H1 (cell line): ENCODE results near the gene ERFE. TPM values are rescaled to one million over a fixed set of nuclear protein-coding genes. Genes with fewer than 3 reads are reported as not detected.

ENCODE experiments used
- CTCF ChIA-PET: fragments of 300-600 bp; sonication (Branson Sonifier 250); formaldehyde crosslinking; loops from one replicate; lab custom pipeline; 2021; ENCODE audit not compliant: partially characterized antibody; lab: Charles Lee
- POLR2A ChIA-PET: fragments of 300-600 bp; sonication (Branson Sonifier 250); formaldehyde crosslinking; loops from one replicate; lab custom pipeline; 2021; ENCODE audit warnings: inconsistent platforms; ENCODE audit not compliant: partially characterized antibody; lab: Charles Lee
- DNase-seq, 2 experiments: peaks; one replicate each; pipeline versions ENCODE4 v3.0.0 to v3.0.0-alpha.2; 2010 to 2022; ENCODE audit warnings: low spot score in 2 of 2, low read depth in 1 of 2, mixed read lengths in 1 of 2
- FAIRE-seq: peaks from 2 replicates; lab custom pipeline; 2011; peaks lifted over from hg19 to GRCh38; lab: Jason Lieb, UNC
- H2AFZ ChIP-seq: 2 replicates; pipeline ENCODE4 v1.8.1; 2012; ENCODE audit warnings: low read length, inconsistent platforms
- H2AK5ac ChIP-seq: 2 replicates; pipeline ENCODE4 v1.6.1; 2013; ENCODE audit warnings: low read depth, low read length
- H2BK120ac ChIP-seq: replicated peaks from 2 replicates; pipeline ENCODE3; 2013; ENCODE audit warnings: low read depth, low read length, inconsistent platforms
- H2BK12ac ChIP-seq: 2 replicates; pipeline ENCODE4 v1.6.1; 2013; ENCODE audit warnings: low read depth, low read length
- H2BK15ac ChIP-seq: 2 replicates; pipeline ENCODE4 v1.6.1; 2013; ENCODE audit warnings: low read length
- H2BK20ac ChIP-seq: 2 replicates; pipeline ENCODE4 v1.6.1; 2013; ENCODE audit warnings: low read length
- H2BK5ac ChIP-seq: 2 replicates; pipeline ENCODE4 v1.6.1; 2013; ENCODE audit warnings: low read depth, low read length
- H3K14ac ChIP-seq: 2 replicates; pipeline ENCODE4 v1.6.1; 2013; ENCODE audit warnings: inconsistent platforms; ENCODE audit not compliant: insufficient read length
- H3K18ac ChIP-seq: 2 replicates; pipeline ENCODE4 v1.6.1; 2013; ENCODE audit warnings: low read length; ENCODE audit errors: extremely low read depth
- H3K23ac ChIP-seq: 2 replicates; pipeline ENCODE4 v1.6.1; 2013; ENCODE audit warnings: inconsistent platforms; ENCODE audit not compliant: insufficient read length
- H3K23me2 ChIP-seq: 2 replicates; pipeline ENCODE4 v1.6.1; 2013; ENCODE audit warnings: low read depth, low read length
- H3K27ac ChIP-seq: 2 replicates; pipeline ENCODE4 v1.6.1; 2011; ENCODE audit warnings: low read depth, low read length, inconsistent platforms
- H3K27me3 ChIP-seq, 4 experiments: replicated peaks in 1 of 4; 1 replicate in 1 of 4; 2 replicates in 3 of 4; pipeline versions ENCODE4 v1.6.1 to v1.8.1; 2011 to 2013; ENCODE audit warnings: low read length in 3 of 4, mild to moderate bottlenecking in 3 of 4, inconsistent platforms in 2 of 4, mixed read lengths in 2 of 4, moderate library complexity in 1 of 4; ENCODE audit not compliant: control insufficient read depth in 3 of 4, insufficient read depth in 3 of 4; ENCODE audit errors: extremely low read depth in 1 of 4
- H3K36me3 ChIP-seq, 4 experiments: 2 replicates each; pipeline versions ENCODE4 v1.6.1 to v1.8.1; 2011 to 2013; ENCODE audit warnings: mild to moderate bottlenecking in 4 of 4, low read length in 3 of 4, moderate library complexity in 2 of 4, control low read depth in 1 of 4, inconsistent platforms in 1 of 4; ENCODE audit not compliant: insufficient read depth in 4 of 4, control insufficient read depth in 2 of 4
- H3K4ac ChIP-seq: replicated peaks from 2 replicates; pipeline ENCODE3; 2013; ENCODE audit warnings: low read length, low read depth, mixed read lengths, inconsistent platforms; ENCODE audit not compliant: insufficient read length
- H3K4me1 ChIP-seq, 4 experiments: replicated peaks in 1 of 4; 1 replicate in 1 of 4; 2 replicates in 3 of 4; pipeline versions ENCODE4 v1.6.1 to v1.8.1; 2011 to 2013; ENCODE audit warnings: low read length in 3 of 4, inconsistent platforms in 2 of 4, mixed read lengths in 1 of 4; ENCODE audit not compliant: insufficient read depth in 4 of 4, control insufficient read depth in 3 of 4
- H3K4me2 ChIP-seq, 2 experiments: 2 replicates each; pipeline versions ENCODE4 v1.6.1 to v1.8.1; 2011 to 2013; ENCODE audit warnings: low read depth in 2 of 2, low read length in 2 of 2, control low read depth in 1 of 2, inconsistent platforms in 1 of 2, mild to moderate bottlenecking in 1 of 2; ENCODE audit not compliant: insufficient read depth in 1 of 2
- H3K4me3 ChIP-seq, 4 experiments: fragments of 200-600, 300-600 bp in 1 of 4; sonication (generic), shearing (Covaris generic), sonication (Bioruptor Twin) in 1 of 4; 2 replicates each; pipeline versions ENCODE4 v1.5.1 to v1.8.1; 2011 to 2016; ENCODE audit warnings: low read length in 4 of 4, low read depth in 3 of 4, control low read depth in 2 of 4, inconsistent platforms in 2 of 4, mild to moderate bottlenecking in 2 of 4, mixed read lengths in 1 of 4, moderate library complexity in 1 of 4; ENCODE audit not compliant: insufficient read depth in 2 of 4; ENCODE audit errors: extremely low read depth in 1 of 4
- H3K56ac ChIP-seq: replicated peaks from 2 replicates; pipeline ENCODE3; 2013; ENCODE audit warnings: low read depth, mild to moderate bottlenecking, mixed read lengths, low read length, inconsistent platforms; ENCODE audit not compliant: insufficient read length
- H3K79me1 ChIP-seq: 2 replicates; pipeline ENCODE4 v1.6.1; 2013; ENCODE audit warnings: low read depth, low read length, control low read depth
- H3K79me2 ChIP-seq, 2 experiments: 2 replicates each; pipeline versions ENCODE4 v1.6.1 to v1.8.1; 2012 to 2013; ENCODE audit warnings: low read length in 2 of 2, mild to moderate bottlenecking in 2 of 2, inconsistent platforms in 1 of 2; ENCODE audit not compliant: insufficient read depth in 2 of 2, control insufficient read depth in 1 of 2
- H3K9ac ChIP-seq, 4 experiments: replicated peaks in 1 of 4; 1 replicate in 1 of 4; 2 replicates in 3 of 4; pipeline versions ENCODE4 v1.6.1 to v1.8.1; 2011 to 2013; ENCODE audit warnings: low read depth in 3 of 4, low read length in 3 of 4, control low read depth in 2 of 4, mild to moderate bottlenecking in 2 of 4, moderate library complexity in 2 of 4, inconsistent platforms in 1 of 4; ENCODE audit errors: extremely low read depth in 1 of 4
- H3K9me3 ChIP-seq, 2 experiments: 2 replicates each; pipeline versions ENCODE4 v1.6.1 to v1.8.1; 2012 to 2013; ENCODE audit warnings: mild to moderate bottlenecking in 2 of 2, moderate library complexity in 2 of 2, control low read depth in 1 of 2, inconsistent platforms in 1 of 2, low read depth in 1 of 2, low read length in 1 of 2, mixed read lengths in 1 of 2; ENCODE audit not compliant: insufficient read depth in 2 of 2
- H4K20me1 ChIP-seq, 2 experiments: replicated peaks in 1 of 2; 2 replicates each; pipeline versions ENCODE3 to v1.8.1; 2011 to 2013; ENCODE audit warnings: inconsistent platforms in 2 of 2, low read length in 2 of 2, mild to moderate bottlenecking in 1 of 2; ENCODE audit not compliant: insufficient read depth in 2 of 2, control insufficient read depth in 1 of 2
- H4K5ac ChIP-seq: 2 replicates; pipeline ENCODE4 v1.6.1; 2013; ENCODE audit warnings: low read length, low read depth, mixed read lengths, inconsistent platforms; ENCODE audit not compliant: insufficient read length
- H4K8ac ChIP-seq: 2 replicates; pipeline ENCODE4 v1.8.0; 2013; ENCODE audit warnings: mild to moderate bottlenecking, moderate library complexity, low read length, inconsistent platforms; ENCODE audit not compliant: insufficient read depth; ENCODE audit errors: extremely low read depth
- H4K91ac ChIP-seq: replicated peaks from 2 replicates; pipeline ENCODE3; 2013; ENCODE audit warnings: low read length, mixed read lengths, inconsistent platforms; ENCODE audit not compliant: insufficient read length
- EZH2 ChIP-seq: fragments of 200-600 bp; sonication (generic); IDR thresholded peaks from 2 replicates; pipeline ENCODE4 v1.7.1; 2012; ENCODE audit warnings: low read depth, mild to moderate bottlenecking, moderate library complexity, low read length, inconsistent platforms; ENCODE audit not compliant: severe bottlenecking
- PHF8 ChIP-seq: fragments of 200-600 bp; sonication (generic); conservative IDR thresholded peaks from 2 replicates; pipeline ENCODE4 v1.7.1; 2012; ENCODE audit warnings: low read depth, mild to moderate bottlenecking, inconsistent platforms, low read length, moderate library complexity
- SP2 ChIP-seq: IDR thresholded peaks from 2 replicates; pipeline ENCODE4 v1.6.1; 2012; ENCODE audit warnings: mild to moderate bottlenecking, low read length, inconsistent platforms
- WGBS, 2 experiments: shearing (Covaris generic) in 1 of 2; methylation state at CpG; one replicate each; pipeline versions ENCODE4 v1.1.6 to v1.1.7; 2013 to 2015; ENCODE audit warnings: low lambda C conversion rate in 2 of 2, mixed read lengths in 2 of 2, inconsistent platforms in 1 of 2, low coverage in 1 of 2, missing lambda C conversion rate in 1 of 2; ENCODE audit not compliant: insufficient replicate concordance in 2 of 2, insufficient coverage in 1 of 2, insufficient read length in 1 of 2; ENCODE audit errors: extremely low coverage in 1 of 2, missing lambda C conversion rate in 1 of 2; 5-methylcytosine and 5-hydroxymethylcytosine counted together
- polyA plus RNA-seq, 7 experiments: library from polyadenylated mRNA; depleted of rRNA in 3 of 7; stranded (reverse) in 5 of 7; unstranded in 2 of 7; fragments of >200 nt in 5 of 7; fragments of 200-250 nt in 2 of 7; gene quantifications; 1 replicate in 5 of 7; 2 replicates in 1 of 7; 4 replicates in 1 of 7; pipeline versions ENCODE4 v1.2.1 to v1.2.3, GENCODE V29; 2011 to 2013; ENCODE audit warnings: missing spikeins in 2 of 7, mixed read lengths in 2 of 7
- total RNA-seq: library from RNA; stranded (reverse); fragmentation: NEBNext Ultra II Directional; extraction: Animal tissue kit (Norgen Biotek cat#: 25700); gene quantifications from 2 replicates; pipeline ENCODE4 v1.2.1, GENCODE V29; 2021

Gene ERFE
- total and polyA plus RNA-seq, 2 of the 8 experiments (the other 6 are each of a cell fraction or from before 2014, with no cell fraction given) = 2.5 to 3.6 TPM

- WGBS, 2 experiments = 98% methylated on average over 7 of the region's 7 CpGs; no CpG with 5 or more reads in 1 of the 2 experiments
- DNase-seq (no peak), FAIRE-seq (no peak)
- Histone ChIP-seq H3K79me2 (no peaks in the 10 kb centered on the region), H4K20me1 (peaks cover 6 to 10% of the 10 kb centered on the region in 2 experiments), H2BK12ac (no peak overlapping the region), H2BK20ac (no peak overlapping the region), H3K4ac (no peak overlapping the region), H3K23me2 (peaks cover 4% of the 10 kb centered on the region; the same call in 1 of the 2 replicates), H3K79me1 (no peaks in the 10 kb centered on the region; the same call in 1 of the 2 replicates), H2AFZ (no peak overlapping the region), H3K4me1 (no peaks in the 10 kb centered on the region; a peak in 1 of 7 replicates), H3K56ac (no peak overlapping the region), H3K4me2 (no peak overlapping the region), H3K23ac (no peak overlapping the region), H3K36me3 (peaks cover 2 to 13% (median 5%) of the 10 kb centered on the region in 4 experiments; a peak in 4 of 8 replicates), H4K8ac (no peak overlapping the region; the same call in 1 of the 2 replicates), H2BK120ac (no peak overlapping the region), H3K27ac (no peak overlapping the region), H3K14ac (no peak overlapping the region), H3K9me3 (no peaks in the 10 kb centered on the region), H3K18ac (no peak overlapping the region), H3K27me3 (peaks cover 14 to 28% (median 25%) of the 10 kb centered on the region in 4 experiments), H3K4me3 (no peak overlapping the region), H2BK15ac (no peak overlapping the region), H4K91ac (no peak overlapping the region), H4K5ac (no peak overlapping the region), H3K9ac (no peak overlapping the region), H2AK5ac (no peak overlapping the region), H2BK5ac (peak overlapping the region; percentile 60; the same call in 1 of the 2 replicates)
- TF ChIP-seq EZH2 (no peak), PHF8 (no peak), SP2 (no peak)
- POLR2A ChIA-PET = interaction anchor here (1.0 to 1.3 kb wide), 3 partner anchors 10 to 36 kb away, joined by 3 read pairs; partner anchors contain the start of gene ILKAP
- CTCF ChIA-PET = interaction anchor here (1.1 kb wide), 1 partner anchor 27 kb away, joined by 4 read pairs; no protein-coding TSS in a partner anchor
These were observed 8.6 kb downstream of the ERFE start for GRCh38 chr2:238167344-238167715.
